Cardiac fibroblast (primary cell): ENCODE results near the gene LRRC74A.
"Not testable (repeated sequence)": the region's sequence is repeated elsewhere in the genome, so short reads cannot be mapped to it uniquely, and the experiment has no call there.

ENCODE experiments used
- DNase-seq, 2 donors: peaks; one replicate each; pipeline versions ENCODE4 v3.0.0 to v3.0.0-alpha.2; 2010; ENCODE audit warnings: low read depth in 2 of 2
- H3K4me3 ChIP-seq, 2 donors: replicated peaks in 1 of 2; 1 replicate in 1 of 2; 2 replicates in 1 of 2; pipeline ENCODE4 v1.5.1; 2011; ENCODE audit warnings: low read depth in 2 of 2, low read length in 2 of 2, mild to moderate bottlenecking in 2 of 2, moderate library complexity in 1 of 2
- CTCF ChIP-seq: IDR thresholded peaks from one replicate; pipeline ENCODE4 v1.5.1; 2011; ENCODE audit warnings: low read depth, mild to moderate bottlenecking, low read length, inconsistent platforms

The LRRC74A gene

GRCh38 chr14:76883447-76883846 lies 57.2 kb downstream of the LRRC74A start:
- no peak for TF ChIP-seq CTCF
- no peak overlapping the region for H3K4me3 ChIP-seq
- no peak for DNase-seq

- no peak for TF ChIP-seq CTCF
- DNase-seq = no peak
- H3K4me3 ChIP-seq = no peak overlapping the region
Measured at GRCh38 chr14:76884394-76884793, 58.2 kb downstream of the LRRC74A start.

- TF ChIP-seq CTCF = no peak
- no peak overlapping the region for H3K4me3 ChIP-seq
- no peak for DNase-seq
Measured at GRCh38 chr14:76884853-76885276, 58.7 kb downstream of the LRRC74A start.

- no peak for TF ChIP-seq CTCF
- DNase-seq = peak; percentile 11 to 43
- no peak overlapping the region for H3K4me3 ChIP-seq
Measured at GRCh38 chr14:76887191-76887590, 61.0 kb downstream of the LRRC74A start.

GRCh38 chr14:76891391-76891790 lies 65.2 kb downstream of the LRRC74A start:
- TF ChIP-seq CTCF = no peak
- H3K4me3 ChIP-seq = no peak overlapping the region
- DNase-seq = peak in 1 of 2 donors; percentile 58

- H3K4me3 ChIP-seq = no peak overlapping the region
- DNase-seq = no peak
- TF ChIP-seq CTCF = no peak
Measured at GRCh38 chr14:76894308-76894707, 68.1 kb downstream of the LRRC74A start.

- DNase-seq, H3K4me3 ChIP-seq: not testable (repeated sequence)
Measured at GRCh38 chr14:76898006-76898405, 71.8 kb downstream of the LRRC74A start.
